ENCODE measurements around the gene LRPAP1.
"Not testable (repeated sequence)": the region's sequence is repeated elsewhere in the genome, so short reads cannot be mapped to it uniquely, and the experiment has no call there.

The LRPAP1 gene

GRCh38 chr4:3560465-3560864 lies 28.2 kb upstream of the LRPAP1 start:
- DNase-seq, result not testable (repeated sequence)

GRCh38 chr4:3559381-3560290 lies 27.4 kb upstream of the LRPAP1 start:
- DNase-seq, result not testable (repeated sequence)

- DNase-seq, result not testable (repeated sequence)
Observed at GRCh38 chr4:3558514-3558836, 26.3 kb upstream of the LRPAP1 start.

GRCh38 chr4:3557676-3558513 lies 25.7 kb upstream of the LRPAP1 start:
- not testable (repeated sequence) for DNase-seq

- DNase-seq, result not testable (repeated sequence)
Observed at GRCh38 chr4:3557088-3557492, 24.9 kb upstream of the LRPAP1 start.

GRCh38 chr4:3556244-3556867 lies 24.1 kb upstream of the LRPAP1 start:
- DNase-seq, result not testable (repeated sequence)

- not testable (repeated sequence) for DNase-seq
Observed at GRCh38 chr4:3555459-3556070, 23.3 kb upstream of the LRPAP1 start.

- not testable (repeated sequence) for DNase-seq
Observed at GRCh38 chr4:3551366-3551765, 19.1 kb upstream of the LRPAP1 start.

GRCh38 chr4:3550792-3551325 lies 18.6 kb upstream of the LRPAP1 start:
- not testable (repeated sequence) for DNase-seq

- not testable (repeated sequence) for DNase-seq
Observed at GRCh38 chr4:3550041-3550440, 17.8 kb upstream of the LRPAP1 start.

- DNase-seq, result not testable (repeated sequence)
Observed at GRCh38 chr4:3549694-3550001, 17.4 kb upstream of the LRPAP1 start.

- DNase-seq, result not testable (repeated sequence)
Observed at GRCh38 chr4:3548991-3549693, 16.9 kb upstream of the LRPAP1 start.

GRCh38 chr4:3546721-3547120 lies 14.5 kb upstream of the LRPAP1 start:
- DNase-seq, result not testable (repeated sequence)

- not testable (repeated sequence) for DNase-seq
Observed at GRCh38 chr4:3545351-3545750, 13.1 kb upstream of the LRPAP1 start.

- not testable (repeated sequence) for DNase-seq
Observed at GRCh38 chr4:3544259-3545025, 12.2 kb upstream of the LRPAP1 start.

GRCh38 chr4:3543415-3543814 lies 11.2 kb upstream of the LRPAP1 start:
- not testable (repeated sequence) for DNase-seq

- not testable (repeated sequence) for DNase-seq
Observed at GRCh38 chr4:3538906-3539305, 6.7 kb upstream of the LRPAP1 start.

GRCh38 chr4:3535812-3536211 lies 3.6 kb upstream of the LRPAP1 start:
- DNase-seq, result not testable (repeated sequence)

- DNase-seq, result no peak
Observed at GRCh38 chr4:3533423-3533820, 1.2 kb upstream of the LRPAP1 start.

GRCh38 chr4:3532751-3533422 lies 665 bp upstream of the LRPAP1 start:
- DNase-seq, result no peak
